ENCODE measurements around the gene WDR5. TPM values are rescaled to one million over a fixed set of nuclear protein-coding genes. Genes with fewer than 3 reads are reported as not detected.
A peak's percentile ranks its signal among the peaks of the same experiment; 100 is the strongest.

WDR5 gene
- total RNA-seq, 4 donors from 2014 or later, result 16.4 to 32.7 (median 24.5) TPM

- H3K4me1 ChIP-seq, result peaks cover 0 to 38% (median 9%) of the 10 kb centered on the region in 4 donors
- no peak overlapping the region for H3K4me3 ChIP-seq
- peak overlapping the region in 1 of 4 donors; percentile 11 for H3K27ac ChIP-seq
- H3K36me3 ChIP-seq, result no peaks in the 10 kb centered on the region
- TF ChIP-seq EP300 (IDR thresholded peaks at IDR 0.05) (no peak), POLR2A (IDR thresholded peaks at IDR 0.05) (no peak), CTCF (IDR thresholded peaks at IDR 0.05) (no peak)
- H3K27me3 ChIP-seq, result no peaks in the 10 kb centered on the region
- DNase-seq (ENCODE audit: low spot score in 2 of 2), result no peak
- no peaks in the 10 kb centered on the region for H3K9me3 ChIP-seq
- 70% methylated on average over 8 of the region's 8 CpGs for WGBS, 2 donors
These were observed 49.7 kb downstream of the WDR5 start for GRCh38 chr9:134185536-134186011.

GRCh38 chr9:134186471-134187109 lies 50.7 kb downstream of the WDR5 start:
- no peaks in the 10 kb centered on the region for H3K36me3 ChIP-seq
- peak overlapping the region in 1 of 4 donors; percentile 49 for H3K27ac ChIP-seq
- peaks cover 0 to 38% (median 9%) of the 10 kb centered on the region in 4 donors for H3K4me1 ChIP-seq
- TF ChIP-seq POLR2A (IDR thresholded peaks at IDR 0.05) (no peak), EP300 (IDR thresholded peaks at IDR 0.05) (peak in 1 of 2 donors; percentile 31), CTCF (IDR thresholded peaks at IDR 0.05) (no peak)
- WGBS, 2 donors, result 46 to 47% methylated on average over 19 to 21 of the region's 21 CpGs
- H3K9me3 ChIP-seq, result no peaks in the 10 kb centered on the region
- H3K4me3 ChIP-seq, result no peak overlapping the region
- DNase-seq (ENCODE audit: low spot score in 2 of 2), result peak in 1 of 2 donors; percentile 11
- no peaks in the 10 kb centered on the region for H3K27me3 ChIP-seq

GRCh38 chr9:134187110-134187531 lies 51.2 kb downstream of the WDR5 start:
- peak overlapping the region in 1 of 4 donors; percentile 49 for H3K27ac ChIP-seq
- no peak overlapping the region for H3K4me3 ChIP-seq
- TF ChIP-seq EP300 (IDR thresholded peaks at IDR 0.05) (no peak), POLR2A (IDR thresholded peaks at IDR 0.05) (no peak), CTCF (IDR thresholded peaks at IDR 0.05) (no peak)
- peak in 1 of 2 donors; percentile 11 for DNase-seq (ENCODE audit: low spot score in 2 of 2)
- H3K4me1 ChIP-seq, result peaks cover 0 to 38% (median 9%) of the 10 kb centered on the region in 4 donors
- H3K27me3 ChIP-seq, result no peaks in the 10 kb centered on the region
- H3K9me3 ChIP-seq, result no peaks in the 10 kb centered on the region
- 87 to 89% methylated on average over 7 to 12 of the region's 12 CpGs for WGBS, 2 donors
- no peaks in the 10 kb centered on the region for H3K36me3 ChIP-seq

- no peaks in the 10 kb centered on the region for H3K9me3 ChIP-seq
- DNase-seq (ENCODE audit: low spot score in 2 of 2), result peak in 1 of 2 donors; percentile 8
- WGBS, 2 donors, result 86 to 87% methylated on average over 12 of the region's 12 CpGs
- no peaks in the 10 kb centered on the region for H3K27me3 ChIP-seq
- H3K4me1 ChIP-seq, result peaks cover 0 to 38% (median 9%) of the 10 kb centered on the region in 4 donors
- no peaks in the 10 kb centered on the region for H3K36me3 ChIP-seq
- no peak overlapping the region for H3K4me3 ChIP-seq
- H3K27ac ChIP-seq, result no peak overlapping the region
- TF ChIP-seq EP300 (IDR thresholded peaks at IDR 0.05), result no peak
- no peak for TF ChIP-seq CTCF (IDR thresholded peaks at IDR 0.05)
- no peak for TF ChIP-seq POLR2A (IDR thresholded peaks at IDR 0.05)
These were observed 52.1 kb downstream of the WDR5 start for GRCh38 chr9:134187891-134188385.
